SK-N-DZ (cell line): ENCODE measurements around the gene APOL3. TPM values are rescaled to one million over a fixed set of nuclear protein-coding genes. Genes with fewer than 3 reads are reported as not detected.
"Not testable (repeated sequence)": the region's sequence is repeated elsewhere in the genome, so short reads cannot be mapped to it uniquely, and the experiment has no call there.

ENCODE experiments used
- DNase-seq: peaks from one replicate; pipeline ENCODE4 v3.0.0-alpha.2; 2015; ENCODE audit warnings: low spot score
- polyA plus RNA-seq, 2 experiments: library from polyadenylated mRNA; depleted of rRNA; stranded (reverse); fragments of >200 nt; gene quantifications; 2 replicates each; pipeline ENCODE4 v1.2.3, GENCODE V29; 2014

Gene APOL3
- polyA plus RNA-seq (2014; cell fraction: cytosol; rRNA removed), result not detected in 2 replicates
- polyA plus RNA-seq (2014; cell fraction: nucleus; rRNA removed), result 0.15 TPM in 1 of 2 replicates, not detected in the other

GRCh38 chr22:36160499-36160942 is at the start of gene APOL3:
APOL3 (minus strand) TSS chr22:36160755; CDS start chr22:36149055, 11,700 bp downstream.
- no peak for DNase-seq

GRCh38 chr22:36210224-36210623 is 49.7 kb upstream of the APOL3 start:
- DNase-seq, result no peak

- DNase-seq, result not testable (repeated sequence)
Observed at GRCh38 chr22:36209488-36209908, 48.9 kb upstream of the APOL3 start.

GRCh38 chr22:36208914-36209313 is 48.4 kb upstream of the APOL3 start:
- DNase-seq, result no peak

GRCh38 chr22:36208162-36208765 is 47.7 kb upstream of the APOL3 start:
- DNase-seq, result no peak

- DNase-seq, result no peak
Observed at GRCh38 chr22:36206255-36206654, 45.7 kb upstream of the APOL3 start.

GRCh38 chr22:36205573-36205972 is 45.0 kb upstream of the APOL3 start:
- DNase-seq, result not testable (repeated sequence)

GRCh38 chr22:36204632-36205015 is 44.1 kb upstream of the APOL3 start:
- no peak for DNase-seq

GRCh38 chr22:36204001-36204631 is 43.6 kb upstream of the APOL3 start:
- DNase-seq, result no peak

- not testable (repeated sequence) for DNase-seq
Observed at GRCh38 chr22:36203441-36203840, 42.9 kb upstream of the APOL3 start.

GRCh38 chr22:36202906-36203305 is 42.4 kb upstream of the APOL3 start:
- DNase-seq, result not testable (repeated sequence)

- no peak for DNase-seq
Observed at GRCh38 chr22:36201630-36202319, 41.2 kb upstream of the APOL3 start, which contains the start of gene APOL4. APOL4 (minus strand) TSS chr22:36201809; CDS start chr22:36201734, 75 bp downstream.

GRCh38 chr22:36201025-36201424 is 40.5 kb upstream of the APOL3 start:
- not testable (repeated sequence) for DNase-seq

- DNase-seq, result no peak
Observed at GRCh38 chr22:36199001-36199551, 38.5 kb upstream of the APOL3 start.

GRCh38 chr22:36198536-36198935 is 38.0 kb upstream of the APOL3 start:
- no peak for DNase-seq

GRCh38 chr22:36197514-36198146 is 37.1 kb upstream of the APOL3 start:
- peak; percentile 10 for DNase-seq

- peak; percentile 78 for DNase-seq
Observed at GRCh38 chr22:36197065-36197440, 36.5 kb upstream of the APOL3 start.

GRCh38 chr22:36196254-36197064 is 35.9 kb upstream of the APOL3 start:
- no peak for DNase-seq

GRCh38 chr22:36194971-36195370 is 34.4 kb upstream of the APOL3 start:
- DNase-seq, result peak; percentile 47

GRCh38 chr22:36194385-36194784 is 33.8 kb upstream of the APOL3 start:
- DNase-seq, result no peak

GRCh38 chr22:36193577-36193976 is 33.0 kb upstream of the APOL3 start:
- DNase-seq, result no peak
